ACHN (cell line): ENCODE measurements around the gene RRP1B.
A peak's percentile ranks its signal among the peaks of the same experiment; 100 is the strongest.
"Not testable (repeated sequence)": the region's sequence is repeated elsewhere in the genome, so short reads cannot be mapped to it uniquely, and the experiment has no call there.

Source experiments
- DNase-seq: peaks from one replicate; pipeline ENCODE4 v3.0.0-alpha.2; 2015
- in situ Hi-C: cut with HindIII; loops from 2 replicates; pipeline ENCODE4 v1.10.0; 2017; ENCODE audit warnings: low sequenced_read_pairs, low pct_ligation_motif_present, low pct_unique_long_range_greater_than_20kb

Gene RRP1B, protein sequence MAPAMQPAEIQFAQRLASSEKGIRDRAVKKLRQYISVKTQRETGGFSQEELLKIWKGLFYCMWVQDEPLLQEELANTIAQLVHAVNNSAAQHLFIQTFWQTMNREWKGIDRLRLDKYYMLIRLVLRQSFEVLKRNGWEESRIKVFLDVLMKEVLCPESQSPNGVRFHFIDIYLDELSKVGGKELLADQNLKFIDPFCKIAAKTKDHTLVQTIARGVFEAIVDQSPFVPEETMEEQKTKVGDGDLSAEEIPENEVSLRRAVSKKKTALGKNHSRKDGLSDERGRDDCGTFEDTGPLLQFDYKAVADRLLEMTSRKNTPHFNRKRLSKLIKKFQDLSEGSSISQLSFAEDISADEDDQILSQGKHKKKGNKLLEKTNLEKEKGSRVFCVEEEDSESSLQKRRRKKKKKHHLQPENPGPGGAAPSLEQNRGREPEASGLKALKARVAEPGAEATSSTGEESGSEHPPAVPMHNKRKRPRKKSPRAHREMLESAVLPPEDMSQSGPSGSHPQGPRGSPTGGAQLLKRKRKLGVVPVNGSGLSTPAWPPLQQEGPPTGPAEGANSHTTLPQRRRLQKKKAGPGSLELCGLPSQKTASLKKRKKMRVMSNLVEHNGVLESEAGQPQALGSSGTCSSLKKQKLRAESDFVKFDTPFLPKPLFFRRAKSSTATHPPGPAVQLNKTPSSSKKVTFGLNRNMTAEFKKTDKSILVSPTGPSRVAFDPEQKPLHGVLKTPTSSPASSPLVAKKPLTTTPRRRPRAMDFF

DNA sequence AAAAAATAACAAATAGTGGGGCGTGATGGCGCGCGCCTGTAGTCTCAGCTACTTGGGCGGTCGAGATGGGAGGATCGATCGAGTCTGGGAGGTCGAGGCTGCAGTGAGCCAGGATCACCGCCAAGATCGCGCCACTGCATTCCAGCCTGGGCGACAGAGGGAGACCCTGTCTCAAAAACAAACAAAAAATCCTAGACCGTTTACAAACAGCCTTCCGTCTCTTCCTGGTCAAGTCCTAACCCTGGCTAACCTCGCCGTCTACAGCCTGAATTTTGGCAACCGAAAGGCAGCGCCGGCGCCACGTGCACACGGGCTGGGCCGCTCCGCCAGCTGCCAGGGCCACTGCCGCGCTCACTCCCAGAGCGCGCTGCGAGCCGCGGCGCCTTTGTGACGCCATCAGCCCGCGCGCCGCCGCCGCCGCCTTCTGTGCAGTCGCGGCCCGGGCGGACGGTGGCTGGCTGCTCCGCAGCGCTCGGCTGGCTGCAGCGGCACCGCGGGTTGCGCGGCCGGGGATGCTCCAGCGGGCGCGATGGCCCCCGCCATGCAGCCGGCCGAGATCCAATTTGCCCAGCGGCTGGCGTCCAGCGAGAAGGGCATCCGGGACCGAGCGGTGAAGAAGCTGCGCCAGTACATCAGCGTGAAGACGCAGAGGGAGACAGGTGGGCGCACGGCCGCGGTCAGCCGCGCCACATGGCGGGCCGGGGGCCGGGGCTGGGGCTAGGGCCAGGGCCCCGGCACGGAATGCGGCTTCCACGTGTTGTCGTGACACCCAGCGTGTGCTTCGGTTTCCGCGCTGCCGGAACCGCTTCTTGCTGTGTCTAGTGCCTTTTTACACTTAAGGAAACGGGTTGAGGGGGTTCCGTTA is at the start of gene RRP1B, which contains the start of gene HSF2BP:
Gene RRP1B, plus strand, starts transcription at position 425 of the 865 bp plus-strand sequence. Its CDS starts 105 bp downstream, at position 530.
Gene HSF2BP, minus strand, starts transcription at position 353 of the 865 bp plus-strand sequence. CDS start 1,392 bp downstream, outside the sequence.
- DNase-seq = peak; percentile 80
- in situ Hi-C loops = no loop called here

DNA sequence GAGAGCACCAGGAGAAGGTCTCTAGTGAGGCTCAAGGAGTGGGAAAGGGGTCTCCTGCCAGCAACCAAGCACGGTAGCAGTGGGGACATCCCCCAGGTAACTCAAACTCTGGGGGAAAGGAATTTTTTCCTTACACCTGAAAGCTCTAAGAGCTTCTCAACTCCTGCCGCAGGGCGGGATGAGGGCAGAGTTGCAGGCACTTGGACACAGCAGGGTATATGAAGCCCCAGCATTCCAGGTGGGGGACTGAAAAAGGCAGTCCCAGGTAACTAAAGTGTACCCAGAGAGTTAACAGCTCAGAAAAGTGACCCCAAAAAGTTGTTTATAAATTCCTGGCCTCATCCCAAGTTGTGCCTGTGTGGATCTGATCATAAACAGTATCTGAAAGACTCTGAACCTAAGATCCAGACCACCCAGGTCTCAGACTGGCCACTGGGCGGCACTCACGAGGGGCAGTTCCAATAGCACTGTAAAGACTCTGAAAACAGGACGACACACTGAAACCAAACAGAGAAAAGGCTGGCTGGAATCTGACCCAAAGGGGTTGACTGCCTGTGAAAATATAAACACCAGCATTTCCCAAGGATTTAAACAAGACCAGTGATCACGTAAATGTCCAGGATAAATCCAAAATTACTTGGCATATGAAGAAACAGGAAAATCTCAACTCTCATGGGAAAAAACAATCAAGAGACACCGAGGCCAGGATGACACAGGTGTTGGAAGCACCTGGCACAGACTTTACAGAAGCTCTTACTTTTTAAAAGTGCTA is 47.6 kb upstream of the RRP1B start:
- in situ Hi-C loops = no loop called here
- DNase-seq = peak; percentile 64

DNA sequence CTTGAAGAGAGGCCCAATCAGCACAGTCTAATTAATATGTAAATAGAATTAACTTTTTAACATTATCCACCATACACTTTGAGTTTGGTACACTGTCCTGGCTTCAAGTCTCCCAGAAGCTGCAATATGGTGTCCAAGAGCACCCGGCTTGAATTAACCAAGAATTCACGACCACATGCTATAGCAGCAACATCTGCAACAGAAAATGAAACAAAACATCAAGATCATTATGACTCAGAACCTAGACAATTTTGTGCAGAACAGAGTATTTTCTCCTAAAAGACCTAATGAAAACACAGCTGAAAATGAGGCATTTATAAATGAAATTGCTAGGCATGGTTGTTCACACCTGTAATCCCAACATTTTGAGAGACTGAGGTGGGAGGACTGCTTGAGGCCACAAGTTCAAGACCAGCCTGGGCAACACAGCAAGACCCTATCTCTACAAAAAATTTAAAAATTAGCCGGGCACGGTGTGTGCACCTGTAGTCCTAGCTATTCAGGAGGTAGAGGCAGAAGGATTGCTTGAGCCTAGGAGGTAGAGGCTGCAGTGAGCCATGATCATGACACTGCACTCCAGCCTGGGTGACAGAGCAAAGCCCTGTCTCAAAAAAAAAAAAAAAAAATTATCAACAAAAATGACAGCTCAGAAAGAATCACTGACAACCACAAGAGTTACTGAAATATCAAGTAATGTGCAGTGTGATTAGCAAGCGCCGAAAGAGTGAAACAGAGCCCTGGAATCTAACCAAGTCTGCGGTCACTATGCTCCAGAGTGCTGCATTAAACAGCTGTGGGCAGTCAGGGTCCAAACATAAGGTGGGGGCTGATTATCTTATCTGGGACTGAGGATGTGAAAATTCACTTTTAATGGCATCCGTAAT is 45.4 kb upstream of the RRP1B start:
- in situ Hi-C loops = no loop called here
- DNase-seq = no peak

DNA sequence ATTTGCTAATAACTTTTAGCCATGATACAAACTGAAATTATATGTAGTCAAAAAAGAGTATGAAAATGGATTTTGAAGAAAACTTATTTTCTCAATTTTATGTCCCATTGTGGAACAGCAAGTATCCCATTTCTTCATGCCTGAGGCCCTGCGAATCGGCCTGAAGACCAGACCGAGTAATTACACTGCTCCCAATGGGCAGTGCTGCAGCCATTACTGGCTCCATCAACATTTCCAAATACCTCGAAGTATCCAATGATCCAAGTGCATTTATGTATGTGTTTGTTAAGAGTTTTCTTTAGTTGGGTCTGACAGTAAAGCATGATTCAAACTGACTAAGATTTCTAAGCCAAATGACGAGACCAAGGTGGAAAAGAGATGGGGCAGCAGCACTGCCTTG is 44.5 kb upstream of the RRP1B start:
- in situ Hi-C loops = no loop called here
- DNase-seq = no peak

DNA sequence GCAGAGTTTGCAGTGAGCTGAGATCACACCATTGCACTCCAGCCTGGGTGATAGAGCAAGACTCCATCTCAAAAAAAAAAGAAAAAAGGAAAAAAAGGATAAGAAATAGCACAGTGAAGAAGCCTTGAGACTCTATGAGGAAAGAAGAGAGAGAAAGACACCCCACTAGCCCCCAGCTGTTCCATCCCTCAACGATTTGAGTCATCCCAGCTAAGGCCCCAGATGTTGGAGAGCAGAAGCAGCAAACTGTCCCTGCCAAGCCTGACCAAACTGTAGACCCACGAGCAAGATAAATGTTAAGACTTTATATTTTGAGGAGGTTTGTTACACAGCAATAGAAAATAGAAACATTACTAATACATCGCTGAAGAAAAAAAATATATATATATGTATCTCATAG is 42.5 kb upstream of the RRP1B start:
- DNase-seq, in situ Hi-C loops: not testable (repeated sequence)

DNA sequence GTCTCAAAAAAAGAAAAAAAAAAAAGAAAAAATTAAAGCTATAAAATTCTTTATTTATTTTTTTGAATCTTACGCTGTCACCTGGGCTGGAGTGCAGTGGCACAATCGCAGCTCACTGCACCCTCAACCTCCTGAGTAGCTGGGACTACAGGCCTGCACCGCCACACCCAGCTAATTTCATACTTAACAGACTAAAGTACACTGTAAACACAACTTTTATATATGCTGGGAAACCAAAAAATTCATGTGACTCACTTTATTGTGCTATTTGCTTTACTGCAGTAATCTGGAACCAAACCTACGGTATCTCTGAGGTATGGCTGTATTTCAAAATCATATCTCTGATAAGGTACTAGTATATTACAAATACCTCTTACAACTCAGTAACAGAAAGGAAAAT is 40.4 kb upstream of the RRP1B start:
- in situ Hi-C loops = no loop called here
- no peak for DNase-seq

DNA sequence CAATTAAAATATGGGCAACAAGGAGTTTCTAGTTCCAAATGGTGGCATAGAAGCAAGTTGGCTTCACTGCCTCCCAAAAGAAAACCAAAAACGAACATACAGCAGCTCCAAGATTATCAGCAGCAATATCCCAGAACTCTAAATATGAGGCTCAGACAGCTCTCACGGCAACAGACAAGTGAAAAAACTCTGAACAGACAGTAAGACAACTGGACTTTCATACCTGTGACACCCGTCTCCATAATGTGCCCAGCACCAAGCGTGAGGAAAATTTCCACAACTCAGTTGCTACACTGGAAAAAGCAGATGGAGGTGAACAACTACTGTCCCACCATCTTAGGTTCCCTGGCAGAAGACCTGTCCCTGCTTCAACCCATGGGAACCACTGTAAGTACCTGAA is 40.0 kb upstream of the RRP1B start:
- in situ Hi-C loops = no loop called here
- DNase-seq = no peak

DNA sequence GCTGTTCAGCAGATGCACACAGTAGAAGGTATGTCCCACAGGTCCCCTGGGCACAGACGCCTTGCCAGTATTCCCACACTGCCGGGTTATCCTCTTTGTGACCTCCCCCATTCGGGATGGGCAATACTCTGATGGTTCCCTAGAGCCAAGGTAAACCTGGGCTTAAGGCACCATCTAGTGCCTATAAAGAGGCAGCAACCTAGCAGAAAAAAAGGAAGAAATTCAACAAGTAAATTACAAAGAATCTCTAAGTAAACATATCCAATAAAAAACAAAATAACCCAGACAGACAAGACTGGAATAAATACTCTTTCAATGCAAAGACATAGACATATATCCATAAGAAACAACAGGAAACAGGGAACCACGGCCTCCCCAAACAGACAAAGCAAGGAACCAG is 39.5 kb upstream of the RRP1B start:
- in situ Hi-C loops = no loop called here
- DNase-seq = peak; percentile 29

DNA sequence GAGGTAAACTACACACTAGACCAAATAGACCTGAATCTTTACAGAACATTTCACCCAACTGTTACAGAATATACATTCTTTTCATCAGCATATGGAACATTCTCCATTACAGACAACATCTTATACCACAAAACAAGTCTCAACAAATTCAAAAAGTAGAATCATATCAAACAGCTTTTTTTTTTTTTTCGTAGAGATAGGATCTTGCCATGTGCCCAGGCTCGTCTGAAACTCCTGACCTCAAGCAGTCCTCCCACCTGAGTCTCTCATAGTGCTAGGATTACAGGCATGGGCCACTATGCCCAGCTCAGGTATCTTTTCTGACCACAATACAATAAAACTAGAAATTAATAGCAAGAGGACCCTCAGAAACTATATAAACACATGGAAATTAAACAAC is 36.6 kb upstream of the RRP1B start:
- in situ Hi-C loops = no loop called here
- no peak for DNase-seq

DNA sequence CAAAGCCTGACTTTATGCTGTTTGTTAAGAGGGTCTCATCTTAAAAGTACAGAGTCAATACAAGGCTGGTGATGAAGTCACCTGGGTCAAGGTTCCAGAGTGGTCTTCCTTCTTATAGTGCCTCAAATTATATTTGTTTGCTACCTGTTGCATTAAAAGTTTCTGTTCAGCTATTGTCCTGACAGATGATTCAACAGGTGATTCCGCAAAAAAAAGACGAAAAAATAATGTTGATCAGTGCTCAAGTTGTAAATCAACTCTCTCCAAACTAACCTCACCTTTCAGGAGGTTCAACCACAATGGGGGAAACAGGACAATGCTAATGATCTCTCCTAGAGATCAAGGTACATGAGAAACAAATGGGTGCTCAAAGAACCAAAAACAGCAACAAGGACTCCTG is 35.8 kb upstream of the RRP1B start:
- no peak for DNase-seq
- in situ Hi-C loops = no loop called here

DNA sequence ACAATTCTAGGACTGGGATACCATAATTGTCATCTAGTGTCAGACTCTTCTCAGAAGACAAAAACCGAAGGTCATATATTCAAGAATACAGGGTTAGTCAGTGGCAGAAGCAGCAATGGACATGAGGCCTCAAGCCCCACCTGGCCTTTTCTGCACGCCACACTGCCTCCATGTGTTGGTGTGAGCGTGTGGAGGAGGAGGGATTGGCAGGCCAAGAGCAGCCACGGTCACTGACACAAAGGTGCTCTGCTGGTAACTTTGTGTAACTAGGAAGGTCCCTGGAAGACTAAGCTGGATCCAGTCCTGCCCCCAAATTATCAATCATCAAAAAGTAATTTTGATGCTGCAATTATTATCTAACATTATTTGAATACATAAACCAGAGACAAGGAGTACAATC is 35.0 kb upstream of the RRP1B start:
- in situ Hi-C loops = no loop called here
- no peak for DNase-seq

DNA sequence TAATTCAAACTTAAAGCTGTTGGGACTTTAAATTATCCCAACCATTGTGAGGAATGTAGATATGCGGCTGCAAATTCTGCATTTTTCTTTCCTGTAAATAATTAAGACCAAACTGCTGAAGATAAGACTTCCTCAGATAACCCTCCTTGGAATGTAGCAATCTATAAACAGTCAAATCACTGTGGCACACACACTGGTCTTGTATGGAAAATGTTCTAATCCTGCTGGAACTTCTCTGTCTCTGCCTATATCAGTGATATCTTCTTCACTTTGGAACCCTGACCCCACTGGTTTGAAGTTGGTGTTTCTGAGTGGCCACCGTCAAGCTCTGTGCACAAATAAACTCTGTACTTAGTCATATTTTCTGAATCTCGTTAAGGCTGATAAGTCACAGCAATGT is 33.0 kb upstream of the RRP1B start:
- in situ Hi-C loops = no loop called here

DNA sequence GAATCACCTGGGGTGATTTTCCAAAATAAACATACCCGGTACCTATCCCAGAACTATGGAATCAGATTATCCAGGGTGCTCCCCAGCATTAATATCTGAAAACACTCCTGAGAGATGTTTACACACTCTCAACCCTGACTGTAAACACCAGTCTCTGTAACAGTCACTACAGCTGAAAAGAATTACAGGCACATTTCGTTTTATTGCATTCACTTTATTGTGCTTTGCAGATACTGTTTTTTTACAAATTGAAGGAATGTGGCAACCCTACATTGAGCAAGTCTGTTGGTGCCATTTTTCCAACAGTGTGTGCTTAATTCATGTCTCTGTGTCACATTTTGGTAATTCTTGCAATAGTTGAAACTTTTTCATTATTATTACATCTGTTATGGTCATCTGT is 31.8 kb upstream of the RRP1B start:
- in situ Hi-C loops = no loop called here
- no peak for DNase-seq

More for the DNA sequence above, 33.0 kb upstream of the RRP1B start:
- DNase-seq = no peak

DNA sequence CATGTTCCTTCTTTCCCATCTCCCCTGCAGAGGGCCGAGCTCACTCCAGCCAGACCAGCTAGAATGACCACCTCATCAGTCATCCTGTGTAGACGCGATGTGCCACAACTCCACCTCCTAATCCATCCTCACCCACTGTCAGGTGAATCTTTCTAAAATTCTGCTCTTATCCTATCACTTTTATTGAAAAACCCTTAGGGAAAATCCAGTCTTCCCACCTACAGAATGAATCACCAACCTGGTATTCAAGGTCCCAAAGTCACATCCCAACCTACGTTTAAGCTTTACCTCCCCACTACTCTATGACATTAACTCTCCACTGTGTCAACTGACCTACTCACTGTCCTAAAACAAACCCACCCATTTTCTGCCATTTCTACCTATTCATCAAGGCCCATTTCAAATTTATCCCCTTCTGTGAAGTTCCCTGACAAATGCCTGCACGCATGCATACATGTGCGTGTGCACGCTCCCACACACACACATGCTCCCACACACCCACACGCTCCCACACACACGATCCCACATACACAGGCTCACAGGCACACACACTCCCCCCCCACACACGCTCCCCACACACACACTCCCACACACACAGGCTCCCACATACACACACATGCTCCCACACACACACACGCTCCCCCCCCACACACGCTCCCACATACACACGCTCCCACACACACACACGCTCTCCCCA is 27.8 kb upstream of the RRP1B start:
- DNase-seq = no peak
- in situ Hi-C loops = no loop called here

DNA sequence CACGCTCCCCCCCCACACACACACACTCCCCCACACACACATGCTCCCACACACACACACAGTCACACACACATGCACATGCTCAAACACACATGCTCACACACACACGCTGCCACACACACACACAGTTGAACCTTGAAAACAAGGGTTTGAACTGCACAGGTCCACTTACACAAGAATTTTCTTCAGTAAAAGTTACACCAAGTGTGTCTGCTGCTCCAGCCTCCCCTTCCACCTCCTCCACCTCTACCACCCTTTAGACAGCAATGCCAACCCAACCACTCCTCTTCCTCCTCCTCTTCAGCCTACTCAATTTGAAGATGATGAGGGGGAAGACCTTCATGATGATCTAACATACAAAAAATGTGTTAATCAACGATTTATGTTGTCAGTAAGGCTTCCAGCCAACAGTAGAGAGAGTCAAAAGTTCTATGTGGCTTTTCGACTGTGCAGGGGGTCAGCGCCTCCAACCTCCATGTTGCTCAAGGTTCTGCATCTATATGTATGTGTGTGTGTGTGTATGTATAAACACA is 26.9 kb upstream of the RRP1B start:
- DNase-seq = no peak
- in situ Hi-C loops = no loop called here

DNA sequence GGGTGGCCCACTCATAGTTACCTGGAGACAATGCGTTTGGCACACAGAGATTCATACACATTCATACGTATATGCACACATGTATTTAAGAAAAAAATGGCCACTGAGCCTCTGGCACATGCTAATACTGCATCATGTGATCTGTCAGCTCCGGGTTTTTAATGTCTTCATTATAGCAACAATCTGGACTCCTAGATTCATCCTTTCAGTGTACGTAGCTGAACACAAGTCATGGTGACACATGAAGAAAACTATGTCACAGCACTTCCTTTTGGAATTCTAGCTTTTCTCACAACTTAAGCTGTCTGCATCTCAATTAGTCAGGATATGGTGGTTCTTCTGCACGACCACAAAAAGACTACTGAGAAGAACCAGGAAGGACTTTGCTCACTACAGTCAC is 24.7 kb upstream of the RRP1B start:
- in situ Hi-C loops = no loop called here
- no peak for DNase-seq

DNA sequence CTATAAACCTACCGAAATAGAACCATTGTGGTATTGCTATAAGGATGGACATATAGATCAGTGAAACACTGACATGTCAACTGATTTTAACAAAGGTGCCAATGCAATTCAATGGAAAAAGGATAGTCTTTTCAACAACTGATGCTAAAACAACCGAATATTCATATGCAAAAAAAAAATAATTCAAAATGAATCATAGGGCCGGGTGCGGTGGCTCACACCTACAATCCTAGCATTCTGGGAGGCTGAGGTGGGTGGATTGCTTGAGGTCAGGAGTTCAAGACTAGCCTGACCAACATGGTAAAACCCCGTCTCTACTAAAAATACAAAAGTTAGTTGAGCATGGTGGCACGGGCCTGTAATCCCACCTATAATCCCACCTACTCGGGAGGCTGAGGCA is 23.9 kb upstream of the RRP1B start:
- no peak for DNase-seq
- in situ Hi-C loops = no loop called here
